Urinary bladder (tissue), 4 donors: ENCODE measurements around the gene IER3. TPM values are rescaled to one million over a fixed set of nuclear protein-coding genes. Genes with fewer than 3 reads are reported as not detected.
A peak's percentile ranks its signal among the peaks of the same experiment; 100 is the strongest.

Source experiments
- DNase-seq: peaks from one replicate; pipeline ENCODE4 v3.0.0-alpha.2; 2015; ENCODE audit errors: extremely low spot score
- H3K27ac ChIP-seq: one replicate; pipeline ENCODE4 v1.5.1; 2013; ENCODE audit warnings: low read depth, mild to moderate bottlenecking, moderate library complexity
- H3K36me3 ChIP-seq: one replicate; pipeline ENCODE4 v1.6.1; 2013; ENCODE audit warnings: mild to moderate bottlenecking, moderate library complexity; ENCODE audit not compliant: insufficient read depth
- H3K4me1 ChIP-seq: one replicate; pipeline ENCODE4 v1.6.1; 2013; ENCODE audit warnings: mild to moderate bottlenecking, moderate library complexity; ENCODE audit not compliant: insufficient read depth
- H3K4me3 ChIP-seq: one replicate; pipeline ENCODE4 v1.5.1; 2013; ENCODE audit warnings: low read depth, low read length
- WGBS: extraction: QIAGEN DNeasy Blood & Tissue Kit; methylation state at CpG from one replicate; pipeline ENCODE4 v1.1.7; 2013; 5-methylcytosine and 5-hydroxymethylcytosine counted together
- polyA plus RNA-seq: library from polyadenylated mRNA; stranded (reverse); fragments of 200-250 nt; gene quantifications from one replicate; pipeline ENCODE4 v1.2.3, GENCODE V29; 2013
- total RNA-seq: library from RNA; depleted of rRNA; stranded (reverse); fragments of >200 nt; gene quantifications from one replicate; pipeline ENCODE4 v1.2.3, GENCODE V29; 2014
- donor health status: healthy with polysubstance abuse.
- donor health status: healthy.

Gene IER3
- total and polyA plus RNA-seq, 2 donors: 4.8 to 71.9 TPM

DNA sequence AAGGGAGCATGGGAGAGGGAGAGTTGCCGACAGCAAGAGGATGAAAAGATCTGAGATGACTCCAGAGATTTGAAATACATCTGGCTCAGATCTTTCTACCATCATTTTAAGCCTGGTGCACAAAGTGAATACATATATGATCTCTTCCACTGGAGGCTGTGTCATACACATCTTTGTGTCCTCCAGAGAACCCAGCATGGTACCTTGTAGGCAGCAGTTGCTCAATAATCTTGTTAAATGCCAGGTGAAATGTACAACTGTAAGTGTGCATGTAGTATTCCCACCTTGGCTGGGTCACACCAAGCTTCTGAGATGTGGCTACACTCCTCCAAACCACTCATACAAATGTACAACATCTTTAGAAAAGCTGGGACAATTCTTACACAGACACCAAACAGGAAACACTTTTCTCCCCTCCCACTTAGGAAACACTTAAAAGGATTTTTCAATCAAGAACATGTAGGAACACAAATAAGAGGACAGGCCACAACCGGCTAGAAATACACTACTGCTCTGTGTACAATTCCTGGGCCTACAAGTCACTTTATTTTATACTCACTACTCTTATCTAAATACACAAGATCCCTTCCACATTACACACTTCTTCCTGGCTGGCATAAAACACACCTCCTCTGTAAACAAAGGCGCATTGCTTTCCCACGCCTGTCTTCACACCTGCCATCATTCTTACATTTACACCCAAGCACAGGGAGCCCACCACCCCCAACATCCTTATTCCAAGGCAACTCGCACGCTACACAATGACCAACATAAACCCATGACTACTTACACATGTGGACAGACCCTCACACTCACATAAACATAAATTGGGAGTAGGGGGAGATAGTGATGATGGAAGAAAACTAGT lies 3.8 kb upstream of the IER3 start:
- WGBS: 69% methylated on average over 6 of the region's 6 CpGs
- DNase-seq: no peak
- Histone ChIP-seq H3K4me3 (no peak overlapping the region), H3K4me1 (no peaks in the 10 kb centered on the region), H3K36me3 (no peaks in the 10 kb centered on the region), H3K27ac (peak overlapping the region; percentile 14)

- Histone ChIP-seq H3K27ac (peak overlapping the region; percentile 14), H3K4me3 (no peak overlapping the region), H3K36me3 (no peaks in the 10 kb centered on the region), H3K4me1 (no peaks in the 10 kb centered on the region)
- DNase-seq: no peak
- WGBS: 87% methylated on average over 1 of the region's 1 CpG
Observed at GRCh38 chr6:30747300-30747687, 2.9 kb upstream of the IER3 start.

- DNase-seq: no peak
- no peaks in the 10 kb centered on the region for H3K4me1 ChIP-seq
- peak overlapping the region; percentile 91 for H3K27ac ChIP-seq
- 2% methylated on average over 55 of the region's 55 CpGs for WGBS
- peak overlapping the region; percentile 83 for H3K4me3 ChIP-seq
- H3K36me3 ChIP-seq: no peaks in the 10 kb centered on the region
Observed at GRCh38 chr6:30743099-30744053, 971 bp downstream of the IER3 start.

DNA sequence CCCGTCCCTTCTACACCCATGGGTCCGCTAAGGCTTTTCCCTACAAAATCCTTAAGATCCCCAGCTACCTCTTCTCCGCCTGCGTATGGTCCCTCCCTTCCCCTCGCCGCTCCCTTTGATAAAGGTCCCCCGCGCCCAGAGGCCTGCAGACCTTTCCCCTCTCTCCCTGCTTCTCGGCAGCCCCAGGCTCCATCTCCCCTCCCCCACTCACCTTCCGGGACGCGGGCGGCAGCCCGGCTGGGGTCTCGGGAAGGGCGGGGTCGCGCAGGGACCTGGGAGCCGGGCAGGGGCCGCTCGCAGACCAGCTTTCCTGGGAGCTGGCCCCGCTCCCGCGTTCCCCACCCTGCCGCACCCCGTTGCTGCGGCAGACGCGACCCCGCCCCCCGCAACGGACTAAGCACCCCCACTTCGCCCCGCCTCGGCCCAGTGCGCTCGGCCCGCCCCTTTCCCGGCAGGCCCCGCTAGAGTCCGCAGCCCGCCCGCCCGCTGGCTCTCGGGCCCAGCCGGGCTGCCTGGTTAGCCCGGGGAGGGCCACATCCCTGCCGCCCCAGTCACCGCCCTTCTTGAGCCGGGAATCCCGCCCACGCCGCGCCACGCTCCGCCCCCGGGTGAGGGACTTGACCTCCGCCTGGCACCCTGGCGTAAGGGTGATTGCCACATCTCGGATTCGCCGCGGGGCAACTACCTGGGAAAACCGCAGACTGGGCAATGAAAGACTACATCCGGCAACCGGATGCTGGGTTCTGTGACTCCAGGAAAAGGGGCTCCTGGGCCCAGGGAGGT lies 1.8 kb downstream of the IER3 start, which contains the start of gene FLOT1:
Gene FLOT1 (minus strand): TSS at position 372 of the 783 bp plus-strand sequence. CDS start 498 bp downstream, outside the sequence.
- peak; percentile 58 for DNase-seq
- Histone ChIP-seq H3K27ac (peak within 1 kb of the TSS; percentile 92), H3K4me1 (no peaks in the 10 kb centered on the region), H3K36me3 (no peaks in the 10 kb centered on the region), H3K4me3 (peak within 1 kb of the TSS; percentile 83)
- under 1% methylated on average over 66 of the region's 66 CpGs for WGBS

DNA sequence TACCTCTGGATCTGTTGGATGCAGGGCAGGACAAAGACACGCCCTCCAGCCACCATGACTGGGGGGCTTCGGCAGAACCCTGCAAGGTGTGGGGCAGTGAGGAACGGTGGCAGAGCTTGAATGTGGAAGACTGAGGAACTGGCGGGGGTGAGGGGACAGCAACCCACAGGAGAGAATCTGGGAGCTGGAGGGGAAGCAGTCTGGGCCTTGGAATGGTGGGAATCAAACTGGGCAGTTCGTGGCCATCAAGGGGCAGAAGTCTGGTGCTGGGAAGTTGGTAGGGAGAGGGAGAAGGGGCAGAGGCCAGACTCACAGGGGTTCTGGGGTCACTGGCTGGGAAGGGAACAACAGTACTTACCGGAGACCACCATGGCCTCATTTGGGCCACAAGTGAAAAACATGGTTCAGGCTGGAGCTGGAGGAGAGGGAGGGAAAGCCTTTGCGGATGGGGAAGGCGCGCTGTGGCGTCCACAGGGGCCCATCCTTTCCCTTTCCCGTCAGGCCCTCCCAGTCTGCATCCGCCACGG lies 2.5 kb downstream of the IER3 start:
- peak overlapping the region; percentile 83 for H3K4me3 ChIP-seq
- H3K36me3 ChIP-seq: no peaks in the 10 kb centered on the region
- no peak for DNase-seq
- H3K27ac ChIP-seq: peak overlapping the region; percentile 92
- WGBS: 5% methylated on average over 13 of the region's 13 CpGs
- H3K4me1 ChIP-seq: no peaks in the 10 kb centered on the region

- peak overlapping the region; percentile 92 for H3K27ac ChIP-seq
Observed at GRCh38 chr6:30741063-30741779, 3.1 kb downstream of the IER3 start.

DNA sequence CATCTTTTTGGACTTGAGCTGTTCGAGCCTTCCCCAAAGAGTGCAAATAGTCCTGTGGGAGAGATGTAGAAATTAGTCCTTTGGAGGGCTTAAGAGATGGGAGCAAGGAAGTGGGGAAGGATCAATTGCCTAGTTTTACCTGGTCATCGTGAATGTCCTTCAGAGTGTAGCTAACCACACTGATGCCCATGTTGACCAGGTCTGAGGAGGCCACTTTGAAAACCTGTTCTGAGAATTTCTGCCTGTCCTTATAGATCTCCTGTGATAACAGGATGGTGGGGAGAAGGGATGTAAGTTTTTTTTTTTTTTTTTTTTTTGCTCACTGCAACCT lies 3.8 kb downstream of the IER3 start:
- H3K36me3 ChIP-seq: no peaks in the 10 kb centered on the region
- no peak overlapping the region for H3K27ac ChIP-seq
- H3K4me1 ChIP-seq: no peaks in the 10 kb centered on the region
- DNase-seq: no peak
- 92% methylated on average over 2 of the region's 2 CpGs for WGBS
- no peak overlapping the region for H3K4me3 ChIP-seq

More at GRCh38 chr6:30741063-30741779, 3.1 kb downstream of the IER3 start:
- Histone ChIP-seq H3K4me1 (no peaks in the 10 kb centered on the region), H3K36me3 (no peaks in the 10 kb centered on the region), H3K4me3 (peak overlapping the region; percentile 83)
- no peak for DNase-seq
- WGBS: 67% methylated on average over 8 of the region's 8 CpGs

GRCh38 chr6:30738532-30738931 lies 5.8 kb downstream of the IER3 start:
- DNase-seq: no peak
- WGBS: 82% methylated on average over 6 of the region's 6 CpGs
- Histone ChIP-seq H3K27ac (no peak overlapping the region), H3K36me3 (no peaks in the 10 kb centered on the region), H3K4me1 (no peaks in the 10 kb centered on the region), H3K4me3 (no peak overlapping the region)

- 92% methylated on average over 8 of the region's 8 CpGs for WGBS
- DNase-seq: no peak
- H3K4me3 ChIP-seq: no peak overlapping the region
- no peaks in the 10 kb centered on the region for H3K4me1 ChIP-seq
- H3K27ac ChIP-seq: no peak overlapping the region
- no peaks in the 10 kb centered on the region for H3K36me3 ChIP-seq
Observed at GRCh38 chr6:30735668-30736314, 8.6 kb downstream of the IER3 start.

GRCh38 chr6:30732237-30732943 lies 12.0 kb downstream of the IER3 start:
- Histone ChIP-seq H3K4me3 (no peak overlapping the region), H3K36me3 (no peaks in the 10 kb centered on the region), H3K27ac (no peak overlapping the region), H3K4me1 (no peaks in the 10 kb centered on the region)
- WGBS: 92% methylated on average over 12 of the region's 12 CpGs
- no peak for DNase-seq

- no peaks in the 10 kb centered on the region for H3K36me3 ChIP-seq
- no peak overlapping the region for H3K4me3 ChIP-seq
- no peak for DNase-seq
- 45% methylated on average over 30 of the region's 30 CpGs for WGBS
- no peaks in the 10 kb centered on the region for H3K4me1 ChIP-seq
- peak overlapping the region; percentile 54 for H3K27ac ChIP-seq
Observed at GRCh38 chr6:30730601-30731435, 13.5 kb downstream of the IER3 start.
